B cell (primary cell): ENCODE results near the gene GHR.

Source experiments
- CTCF ChIP-seq: fragments of 200-600 bp; IDR thresholded peaks from one replicate; pipeline ENCODE4 v1.8.0; 2022; ENCODE audit warnings: antibody characterized with exemption, mild to moderate bottlenecking
- EZH2 ChIP-seq: IDR thresholded peaks from 2 replicates; pipeline ENCODE4 v1.6.1; 2012; ENCODE audit warnings: borderline replicate concordance, low read depth, mild to moderate bottlenecking, moderate library complexity, low read length; ENCODE audit not compliant: insufficient read depth, poor library complexity, severe bottlenecking

DNA sequence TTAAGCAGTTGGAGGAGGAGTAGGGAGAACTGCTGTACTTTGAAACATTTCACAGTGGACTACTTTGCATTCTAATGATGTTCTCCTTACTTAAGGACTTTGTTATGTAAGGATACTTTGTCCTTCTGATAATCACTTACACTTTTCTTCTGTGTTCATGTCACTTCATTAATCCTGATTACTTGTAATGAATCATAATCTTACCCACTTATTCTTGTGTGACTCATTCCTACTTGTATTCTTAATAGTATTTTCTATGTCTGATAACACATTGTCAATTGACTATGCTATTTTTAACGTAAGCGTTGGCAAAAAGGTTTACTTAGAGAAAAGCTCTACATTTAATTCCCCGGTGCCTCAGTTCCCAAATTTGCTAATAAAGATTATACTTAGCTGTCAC lies 63.8 kb downstream of the GHR start:
- no peak for TF ChIP-seq CTCF
- no peak for TF ChIP-seq EZH2
